Measurements from ENCODE around the gene PMIS2. TPM values are rescaled to one million over a fixed set of nuclear protein-coding genes. Genes with fewer than 3 reads are reported as not detected.
A peak's percentile ranks its signal among the peaks of the same experiment; 100 is the strongest.
"Not testable (repeated sequence)": the region's sequence is repeated elsewhere in the genome, so short reads cannot be mapped to it uniquely, and the experiment has no call there.

Gene PMIS2
- total RNA-seq, 1 donor from 2014 or later, result not detected

DNA sequence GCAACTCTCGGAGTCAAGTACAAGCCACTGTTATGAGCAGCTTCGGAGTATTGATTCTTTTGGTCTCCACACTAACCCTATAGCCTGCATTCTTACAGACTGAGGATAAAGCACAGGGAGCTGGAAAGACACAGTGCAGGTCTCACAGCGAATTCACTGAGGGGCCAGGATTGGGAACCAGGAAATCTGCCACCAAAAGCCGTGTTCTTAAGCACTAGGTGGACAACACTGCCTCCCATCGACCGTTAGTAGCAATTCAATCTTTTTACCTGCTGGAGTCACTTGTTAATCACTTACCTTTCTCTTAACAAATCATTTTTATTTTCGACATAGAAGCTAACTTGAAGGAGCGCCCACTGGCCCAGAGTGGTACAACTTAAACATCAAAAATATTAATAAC lies 6.3 kb downstream of the PMIS2 start:
- Histone ChIP-seq H3K27ac (ENCODE audit: low read depth, low read length) (no peak overlapping the region), H3K79me2 (ENCODE audit: insufficient read depth, low read length) (no peaks in the 10 kb centered on the region), H3K9ac (ENCODE audit: low read length) (no peak overlapping the region), H2AFZ (ENCODE audit: low read depth, low read length) (no peak overlapping the region), H3K4me1 (ENCODE audit: insufficient read depth, low read length) (no peaks in the 10 kb centered on the region), H4K20me1 (ENCODE audit: insufficient read depth, low read length) (no peaks in the 10 kb centered on the region), H3K4me3 (ENCODE audit: insufficient read depth, low read depth, low read length) (no peak overlapping the region), H3K27me3 (ENCODE audit: insufficient read depth, low read length) (no peaks in the 10 kb centered on the region), H3K4me2 (ENCODE audit: low read length) (no peak overlapping the region), H3K36me3 (ENCODE audit: insufficient read depth, low read length) (no peaks in the 10 kb centered on the region), H3K9me3 (ENCODE audit: insufficient read depth, low read depth, low read length) (no peaks in the 10 kb centered on the region)
- TF ChIP-seq, protein P1, sequence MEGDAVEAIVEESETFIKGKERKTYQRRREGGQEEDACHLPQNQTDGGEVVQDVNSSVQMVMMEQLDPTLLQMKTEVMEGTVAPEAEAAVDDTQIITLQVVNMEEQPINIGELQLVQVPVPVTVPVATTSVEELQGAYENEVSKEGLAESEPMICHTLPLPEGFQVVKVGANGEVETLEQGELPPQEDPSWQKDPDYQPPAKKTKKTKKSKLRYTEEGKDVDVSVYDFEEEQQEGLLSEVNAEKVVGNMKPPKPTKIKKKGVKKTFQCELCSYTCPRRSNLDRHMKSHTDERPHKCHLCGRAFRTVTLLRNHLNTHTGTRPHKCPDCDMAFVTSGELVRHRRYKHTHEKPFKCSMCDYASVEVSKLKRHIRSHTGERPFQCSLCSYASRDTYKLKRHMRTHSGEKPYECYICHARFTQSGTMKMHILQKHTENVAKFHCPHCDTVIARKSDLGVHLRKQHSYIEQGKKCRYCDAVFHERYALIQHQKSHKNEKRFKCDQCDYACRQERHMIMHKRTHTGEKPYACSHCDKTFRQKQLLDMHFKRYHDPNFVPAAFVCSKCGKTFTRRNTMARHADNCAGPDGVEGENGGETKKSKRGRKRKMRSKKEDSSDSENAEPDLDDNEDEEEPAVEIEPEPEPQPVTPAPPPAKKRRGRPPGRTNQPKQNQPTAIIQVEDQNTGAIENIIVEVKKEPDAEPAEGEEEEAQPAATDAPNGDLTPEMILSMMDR (IDR thresholded peaks at IDR 0.05; ENCODE audit: insufficient read depth, low read depth, low read length), result peak; percentile 26
- no peak for TF ChIP-seq EZH2 (IDR thresholded peaks at IDR 0.05; ENCODE audit: insufficient read depth, low read length)
- peak; percentile 9 for DNase-seq (ENCODE audit: low read depth)
- peaks cover under 1% of the 10 kb centered on the region for H3K4me1 Mint-ChIP-seq (ENCODE audit: low read depth, unreplicated experiment)
- no peak for FAIRE-seq
- H3K4me3 Mint-ChIP-seq (ENCODE audit: unreplicated experiment), result no peak overlapping the region
- no peaks in the 10 kb centered on the region for H3K36me3 Mint-ChIP-seq (ENCODE audit: low read depth, unreplicated experiment)
- peaks cover 18% of the 10 kb centered on the region for H3K27me3 Mint-ChIP-seq (ENCODE audit: low read depth, unreplicated experiment)
- H3K27ac Mint-ChIP-seq (ENCODE audit: unreplicated experiment), result no peak overlapping the region
- H3K9me3 Mint-ChIP-seq (ENCODE audit: unreplicated experiment), result no peaks in the 10 kb centered on the region

DNA sequence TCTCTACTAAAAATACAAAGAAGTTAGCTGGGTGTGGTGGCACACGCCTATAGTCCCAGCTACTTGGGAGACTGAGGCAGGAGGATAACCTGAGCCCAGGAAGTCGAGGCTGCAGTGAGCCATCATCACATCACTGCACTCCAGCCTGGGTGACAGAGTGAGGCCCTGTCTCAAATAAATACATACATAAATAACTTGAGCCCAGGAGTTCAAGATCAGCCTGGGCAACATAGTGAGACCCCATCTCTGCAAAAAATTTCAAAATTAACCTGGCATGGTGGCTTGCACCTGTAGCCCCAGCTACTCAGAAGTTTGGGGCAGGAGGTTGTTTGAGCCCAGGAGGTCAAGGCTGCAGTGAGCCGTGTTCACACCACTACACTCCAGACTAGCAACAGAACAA lies 9.1 kb downstream of the PMIS2 start:
- H3K27me3 ChIP-seq (ENCODE audit: insufficient read depth, low read length); H3K27ac ChIP-seq (ENCODE audit: low read depth, low read length); H2AFZ ChIP-seq (ENCODE audit: low read depth, low read length): not testable (repeated sequence)

DNA sequence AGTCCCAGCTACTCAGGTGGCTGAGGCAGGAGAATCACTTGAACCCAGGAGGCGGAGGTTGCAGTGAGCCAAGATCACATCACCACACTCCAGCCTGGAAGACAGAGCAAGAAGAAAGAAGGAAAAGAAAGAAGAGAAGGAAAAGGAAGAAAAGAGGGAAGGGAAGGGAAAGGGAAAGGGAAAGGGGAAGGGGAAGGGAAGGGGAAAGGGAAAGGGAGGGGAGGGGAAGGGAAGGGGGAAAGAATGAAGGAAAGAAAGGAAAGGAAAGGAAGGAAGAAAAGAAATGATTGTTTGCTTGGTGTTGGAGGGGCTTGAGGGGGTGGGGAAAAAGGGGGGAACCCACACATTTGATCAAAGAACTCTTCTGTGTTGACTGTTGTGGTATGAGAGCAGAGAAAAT lies 10.0 kb downstream of the PMIS2 start:
- Histone ChIP-seq H3K36me3 (ENCODE audit: insufficient read depth, low read length) (no peaks in the 10 kb centered on the region), H3K9ac (ENCODE audit: low read length) (no peak overlapping the region), H3K4me2 (ENCODE audit: low read length) (no peak overlapping the region), H3K9me3 (ENCODE audit: insufficient read depth, low read depth, low read length) (no peaks in the 10 kb centered on the region), H3K4me3 (ENCODE audit: insufficient read depth, low read depth, low read length) (no peak overlapping the region), H2AFZ (ENCODE audit: low read depth, low read length) (no peak overlapping the region), H3K27ac (ENCODE audit: low read depth, low read length) (no peak overlapping the region), H3K79me2 (ENCODE audit: insufficient read depth, low read length) (no peaks in the 10 kb centered on the region), H3K4me1 (ENCODE audit: insufficient read depth, low read length) (no peaks in the 10 kb centered on the region), H3K27me3 (ENCODE audit: insufficient read depth, low read length) (no peaks in the 10 kb centered on the region), H4K20me1 (ENCODE audit: insufficient read depth, low read length) (no peaks in the 10 kb centered on the region)
- TF ChIP-seq, protein P1 (IDR thresholded peaks at IDR 0.05; ENCODE audit: insufficient read depth, low read depth, low read length), result no peak
- TF ChIP-seq EZH2 (IDR thresholded peaks at IDR 0.05; ENCODE audit: insufficient read depth, low read length), result no peak
- no peak for FAIRE-seq
- H3K4me1 Mint-ChIP-seq (ENCODE audit: low read depth, unreplicated experiment), result no peaks in the 10 kb centered on the region
- H3K36me3 Mint-ChIP-seq (ENCODE audit: low read depth, unreplicated experiment), result no peaks in the 10 kb centered on the region
- no peak overlapping the region for H3K4me3 Mint-ChIP-seq (ENCODE audit: unreplicated experiment)
- no peak for DNase-seq (ENCODE audit: low read depth)
- no peak overlapping the region for H3K27ac Mint-ChIP-seq (ENCODE audit: unreplicated experiment)
- peaks cover 5% of the 10 kb centered on the region for H3K27me3 Mint-ChIP-seq (ENCODE audit: low read depth, unreplicated experiment)
- H3K9me3 Mint-ChIP-seq (ENCODE audit: unreplicated experiment), result no peaks in the 10 kb centered on the region

More for the DNA sequence above, 9.1 kb downstream of the PMIS2 start:
- not testable (repeated sequence) for DNase-seq (ENCODE audit: low read depth); H3K4me3 ChIP-seq (ENCODE audit: insufficient read depth, low read depth, low read length); H4K20me1 ChIP-seq (ENCODE audit: insufficient read depth, low read length); H3K27ac Mint-ChIP-seq (ENCODE audit: unreplicated experiment); H3K4me2 ChIP-seq (ENCODE audit: low read length); H3K9ac ChIP-seq (ENCODE audit: low read length); H3K36me3 Mint-ChIP-seq (ENCODE audit: low read depth, unreplicated experiment); H3K9me3 ChIP-seq (ENCODE audit: insufficient read depth, low read depth, low read length); H3K36me3 ChIP-seq (ENCODE audit: insufficient read depth, low read length); H3K9me3 Mint-ChIP-seq (ENCODE audit: unreplicated experiment); H3K4me3 Mint-ChIP-seq (ENCODE audit: unreplicated experiment); H3K27me3 Mint-ChIP-seq (ENCODE audit: low read depth, unreplicated experiment); H3K79me2 ChIP-seq (ENCODE audit: insufficient read depth, low read length); H3K4me1 ChIP-seq (ENCODE audit: insufficient read depth, low read length); FAIRE-seq; H3K4me1 Mint-ChIP-seq (ENCODE audit: low read depth, unreplicated experiment)
